ENCODE measurements around the gene NEK6.

Gene NEK6

GRCh38 chr9:124312290-124313265, 54.8 kb downstream of the NEK6 start:
- H3K9ac ChIP-seq = no peak overlapping the region
- H4K20me1 ChIP-seq (ENCODE audit: insufficient read depth) = no peaks in the 10 kb centered on the region
- H3K4me1 ChIP-seq (ENCODE audit: low read depth, poor library complexity, severe bottlenecking) = no peaks in the 10 kb centered on the region
- no peaks in the 10 kb centered on the region for H3K79me2 ChIP-seq (ENCODE audit: insufficient read depth, low read depth)
- no peak overlapping the region for H3K4me3 ChIP-seq (IDR thresholded peaks at IDR 0.05; ENCODE audit: insufficient read depth, low read depth, low read length)
- no peaks in the 10 kb centered on the region for H3K27me3 ChIP-seq (ENCODE audit: insufficient read depth, low read depth)
- no peaks in the 10 kb centered on the region for H3K36me3 ChIP-seq (ENCODE audit: insufficient read depth)
- TF ChIP-seq, protein P1, sequence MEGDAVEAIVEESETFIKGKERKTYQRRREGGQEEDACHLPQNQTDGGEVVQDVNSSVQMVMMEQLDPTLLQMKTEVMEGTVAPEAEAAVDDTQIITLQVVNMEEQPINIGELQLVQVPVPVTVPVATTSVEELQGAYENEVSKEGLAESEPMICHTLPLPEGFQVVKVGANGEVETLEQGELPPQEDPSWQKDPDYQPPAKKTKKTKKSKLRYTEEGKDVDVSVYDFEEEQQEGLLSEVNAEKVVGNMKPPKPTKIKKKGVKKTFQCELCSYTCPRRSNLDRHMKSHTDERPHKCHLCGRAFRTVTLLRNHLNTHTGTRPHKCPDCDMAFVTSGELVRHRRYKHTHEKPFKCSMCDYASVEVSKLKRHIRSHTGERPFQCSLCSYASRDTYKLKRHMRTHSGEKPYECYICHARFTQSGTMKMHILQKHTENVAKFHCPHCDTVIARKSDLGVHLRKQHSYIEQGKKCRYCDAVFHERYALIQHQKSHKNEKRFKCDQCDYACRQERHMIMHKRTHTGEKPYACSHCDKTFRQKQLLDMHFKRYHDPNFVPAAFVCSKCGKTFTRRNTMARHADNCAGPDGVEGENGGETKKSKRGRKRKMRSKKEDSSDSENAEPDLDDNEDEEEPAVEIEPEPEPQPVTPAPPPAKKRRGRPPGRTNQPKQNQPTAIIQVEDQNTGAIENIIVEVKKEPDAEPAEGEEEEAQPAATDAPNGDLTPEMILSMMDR (conservative IDR thresholded peaks at IDR 0.05; ENCODE audit: low read depth, low read length) = no peak
- H2AFZ ChIP-seq (ENCODE audit: low read depth) = no peak overlapping the region
- no peak overlapping the region for H3K27ac ChIP-seq
- no peak overlapping the region for H3K4me2 ChIP-seq

DNA sequence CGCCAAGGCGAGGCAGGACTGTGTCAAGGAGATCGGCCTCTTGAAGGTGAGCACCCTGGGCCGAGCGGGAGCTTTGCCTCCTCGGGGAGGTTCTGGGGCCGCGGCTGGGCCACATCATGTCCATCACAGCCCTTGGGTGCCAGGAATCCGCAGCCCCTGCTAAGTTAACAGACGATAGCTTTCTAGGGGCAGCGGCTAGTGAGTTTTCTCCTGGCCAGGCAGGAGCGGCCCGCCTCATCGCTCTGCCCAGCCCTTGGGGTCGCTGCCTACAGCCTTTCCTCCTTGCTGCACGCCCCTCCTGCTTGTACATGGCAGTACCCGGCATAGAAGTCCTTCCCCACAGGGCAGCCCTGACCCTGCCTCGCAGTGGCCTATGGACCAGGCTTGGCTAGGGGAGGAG, 56.2 kb downstream of the NEK6 start:
- Histone ChIP-seq H3K27ac (no peak overlapping the region), H3K4me2 (no peak overlapping the region), H4K20me1 (ENCODE audit: insufficient read depth) (no peaks in the 10 kb centered on the region), H3K9ac (no peak overlapping the region), H2AFZ (ENCODE audit: low read depth) (no peak overlapping the region), H3K36me3 (ENCODE audit: insufficient read depth) (no peaks in the 10 kb centered on the region), H3K27me3 (ENCODE audit: insufficient read depth, low read depth) (no peaks in the 10 kb centered on the region), H3K4me1 (ENCODE audit: low read depth, poor library complexity, severe bottlenecking) (no peaks in the 10 kb centered on the region), H3K79me2 (ENCODE audit: insufficient read depth, low read depth) (no peaks in the 10 kb centered on the region), H3K4me3 (IDR thresholded peaks at IDR 0.05; ENCODE audit: insufficient read depth, low read depth, low read length) (no peak overlapping the region)
- TF ChIP-seq, protein P1 (conservative IDR thresholded peaks at IDR 0.05; ENCODE audit: low read depth, low read length) = no peak

- H2AFZ ChIP-seq (ENCODE audit: low read depth) = no peak overlapping the region
- H3K27ac ChIP-seq = no peak overlapping the region
- H3K79me2 ChIP-seq (ENCODE audit: insufficient read depth, low read depth) = no peaks in the 10 kb centered on the region
- H3K27me3 ChIP-seq (ENCODE audit: insufficient read depth, low read depth) = no peaks in the 10 kb centered on the region
- no peak overlapping the region for H3K9ac ChIP-seq
- H3K36me3 ChIP-seq (ENCODE audit: insufficient read depth) = no peaks in the 10 kb centered on the region
- no peak overlapping the region for H3K4me3 ChIP-seq (IDR thresholded peaks at IDR 0.05; ENCODE audit: insufficient read depth, low read depth, low read length)
- H4K20me1 ChIP-seq (ENCODE audit: insufficient read depth) = no peaks in the 10 kb centered on the region
- no peaks in the 10 kb centered on the region for H3K4me1 ChIP-seq (ENCODE audit: low read depth, poor library complexity, severe bottlenecking)
- TF ChIP-seq, protein P1 (conservative IDR thresholded peaks at IDR 0.05; ENCODE audit: low read depth, low read length) = no peak
- H3K4me2 ChIP-seq = no peak overlapping the region
These were observed 58.1 kb downstream of the NEK6 start for GRCh38 chr9:124315882-124316281.

GRCh38 chr9:124320062-124320973, 62.6 kb downstream of the NEK6 start:
- H3K27me3 ChIP-seq (ENCODE audit: insufficient read depth, low read depth) = no peaks in the 10 kb centered on the region
- no peak overlapping the region for H3K4me2 ChIP-seq
- no peak overlapping the region for H3K9ac ChIP-seq
- H3K36me3 ChIP-seq (ENCODE audit: insufficient read depth) = no peaks in the 10 kb centered on the region
- TF ChIP-seq, protein P1 (conservative IDR thresholded peaks at IDR 0.05; ENCODE audit: low read depth, low read length) = peak; percentile 77
- H4K20me1 ChIP-seq (ENCODE audit: insufficient read depth) = no peaks in the 10 kb centered on the region
- no peaks in the 10 kb centered on the region for H3K4me1 ChIP-seq (ENCODE audit: low read depth, poor library complexity, severe bottlenecking)
- no peak overlapping the region for H3K4me3 ChIP-seq (IDR thresholded peaks at IDR 0.05; ENCODE audit: insufficient read depth, low read depth, low read length)
- H3K27ac ChIP-seq = no peak overlapping the region
- H3K79me2 ChIP-seq (ENCODE audit: insufficient read depth, low read depth) = no peaks in the 10 kb centered on the region
- no peak overlapping the region; the same call in 1 of the 2 replicates for H2AFZ ChIP-seq (ENCODE audit: low read depth)

Measured in KMS-11 (cell line).